HepG2 (cell line): ENCODE measurements around the gene SLC22A12. TPM values are rescaled to one million over a fixed set of nuclear protein-coding genes. Genes with fewer than 3 reads are reported as not detected.

ENCODE experiments used
- ATAC-seq: fragments of 200-7000 bp; cut with Tn5 transposase; 3 replicates; pipeline ENCODE4 v1.9.1; 2020; ENCODE audit warnings: mild to moderate bottlenecking, moderate library complexity
- BruUV-seq: library from RNA; stranded (reverse); fragments of 400-500 nt; replicated peaks from 2 replicates; lab custom pipeline; 2021; lab: Mats Ljungman, UMichigan
- CTCF ChIA-PET: fragments of 300-600 bp; formaldehyde crosslinking; extraction: SDS; loops from one replicate; lab custom pipeline; 2021; ENCODE audit warnings: low total read pairs, inconsistent platforms, low intra/inter-chr PET ratio; lab: Yijun Ruan, JAX
- POLR2A ChIA-PET: fragments of 350-600 bp; sonication (Branson Sonifier 250); formaldehyde crosslinking; loops from one replicate; lab custom pipeline; 2020; ENCODE audit warnings: antibody characterized with exemption, inconsistent platforms; lab: Yijun Ruan, JAX
- DNase-seq: peaks from one replicate; pipeline ENCODE4 v3.0.0-alpha.2; 2015; ENCODE audit warnings: low spot score
- FAIRE-seq: peaks from 3 replicates; lab custom pipeline; 2011; peaks lifted over from hg19 to GRCh38; lab: Jason Lieb, UNC
- H2AFZ ChIP-seq: one replicate; pipeline ENCODE4 v1.6.1; 2011; ENCODE audit warnings: low read length, inconsistent platforms
- H3K27ac ChIP-seq: fragments of 300-600 bp; 3 replicates; pipeline ENCODE4 v1.8.0; 2011; ENCODE audit warnings: mixed run types, mild to moderate bottlenecking, mixed read lengths, low read length, inconsistent platforms; ENCODE audit not compliant: insufficient read depth; ENCODE audit errors: extremely low read length
- H3K27me3 ChIP-seq, 2 experiments: fragments of 200-600 bp in 1 of 2; 2 replicates in 1 of 2; 3 replicates in 1 of 2; pipeline versions ENCODE4 v1.6.0 to v1.8.0; 2011; ENCODE audit warnings: low read length in 2 of 2, mild to moderate bottlenecking in 2 of 2, moderate library complexity in 2 of 2, inconsistent platforms in 1 of 2; ENCODE audit not compliant: insufficient read depth in 2 of 2, control insufficient read depth in 1 of 2
- H3K36me3 ChIP-seq, 2 experiments: fragments of 200-600 bp in 1 of 2; replicated peaks in 1 of 2; 2 replicates in 1 of 2; 3 replicates in 1 of 2; pipeline versions ENCODE4 v1.5.1 to v1.8.0; 2011; ENCODE audit warnings: low read length in 2 of 2, inconsistent platforms in 1 of 2; ENCODE audit not compliant: insufficient read depth in 2 of 2, control insufficient read depth in 1 of 2
- H3K4me1 ChIP-seq: 2 replicates; pipeline ENCODE4 v1.5.1; 2012; ENCODE audit warnings: low read length, inconsistent platforms; ENCODE audit not compliant: insufficient read depth
- H3K4me2 ChIP-seq: 2 replicates; pipeline ENCODE4 v1.6.0; 2011; ENCODE audit warnings: low read depth, low read length, inconsistent platforms
- H3K4me3 ChIP-seq, 3 experiments: fragments of 200-600 bp in 1 of 3; sonication (generic), shearing (Covaris generic) in 1 of 3; replicated peaks in 1 of 3; 2 replicates each; pipeline ENCODE4 v1.5.1; 2011 to 2016; ENCODE audit warnings: low read length in 3 of 3, inconsistent platforms in 2 of 3, low read depth in 2 of 3, mild to moderate bottlenecking in 2 of 3, control low read depth in 1 of 3, mixed read lengths in 1 of 3; ENCODE audit not compliant: insufficient read depth in 1 of 3
- H3K79me2 ChIP-seq: one replicate; pipeline ENCODE4 v1.6.1; 2011; ENCODE audit warnings: low read length, inconsistent platforms; ENCODE audit not compliant: insufficient read depth
- H3K9ac ChIP-seq: 2 replicates; pipeline ENCODE4 v1.6.0; 2011; ENCODE audit warnings: mild to moderate bottlenecking, low read depth, low read length, inconsistent platforms; ENCODE audit not compliant: insufficient read depth
- H3K9me3 ChIP-seq: 2 replicates; pipeline ENCODE4 v1.5.1; 2012; ENCODE audit warnings: mild to moderate bottlenecking, low read length
- H4K20me1 ChIP-seq: 2 replicates; pipeline ENCODE4 v1.6.0; 2011; ENCODE audit warnings: inconsistent platforms, mild to moderate bottlenecking, low read length, moderate library complexity; ENCODE audit not compliant: insufficient read depth
- DNMT1 ChIP-seq: sonication (generic); formaldehyde crosslinking; IDR thresholded peaks from 2 replicates; pipeline ENCODE4 v1.5.1; 2020; ENCODE audit warnings: mild to moderate bottlenecking, missing genetic modification reagents
- HOXD1 ChIP-seq: sonication (generic); formaldehyde crosslinking; IDR thresholded peaks from 2 replicates; pipeline ENCODE4 v1.5.0; 2020; ENCODE audit warnings: missing genetic modification reagents
- IKZF1 ChIP-seq: fragments of 450-650 bp; IDR thresholded peaks from 2 replicates; pipeline ENCODE4 v1.7.1; 2016
- KDM4B ChIP-seq: sonication (generic); formaldehyde crosslinking; IDR thresholded peaks from 2 replicates; pipeline ENCODE4 v1.4.0; 2020; ENCODE audit warnings: missing genetic modification reagents
- SMAD3 ChIP-seq: sonication (generic); formaldehyde crosslinking; IDR thresholded peaks from 2 replicates; pipeline ENCODE4 v1.4.0; 2020; ENCODE audit warnings: missing genetic modification reagents
- TGIF2 ChIP-seq: IDR thresholded peaks from 2 replicates; pipeline ENCODE4 v1.6.1; 2016; ENCODE audit warnings: control low read depth, missing compliant biosample characterization
- ZNF124 ChIP-seq: sonication (generic); formaldehyde crosslinking; IDR thresholded peaks from 2 replicates; pipeline ENCODE4 v1.4.0; 2020; ENCODE audit warnings: missing genetic modification reagents
- ZNF350 ChIP-seq: sonication (generic); formaldehyde crosslinking; IDR thresholded peaks from 2 replicates; pipeline ENCODE4 v1.4.0; 2020; ENCODE audit warnings: mild to moderate bottlenecking, low read depth, missing genetic modification reagents, borderline replicate concordance
- in situ Hi-C: cut with HindIII; loops from 2 replicates; pipeline ENCODE4 v1.10.0; 2017; ENCODE audit warnings: low pct_unique_long_range_greater_than_20kb; ENCODE audit not compliant: extremely low pct_ligation_motif_present
- intact Hi-C: fragments of 100-400 bp; cut with micrococcal nuclease; formaldehyde crosslinking; loops from one replicate; pipeline ENCODE4 v1.10.0; 2022; ENCODE audit not compliant: unreplicated experiment
- polyA plus RNA-seq, 8 experiments: library from polyadenylated mRNA; depleted of rRNA in 3 of 8; stranded (reverse) in 7 of 8; unstranded in 1 of 8; fragments of >200 nt; fragmentation: Illumina TruSeq in 4 of 8; extraction: Trizol in 4 of 8; gene quantifications; 2 replicates each; pipeline versions ENCODE4 v1.2.1 to v1.2.3, GENCODE V29; 2011 to 2016; ENCODE audit warnings: low read depth in 4 of 8, missing spikeins in 1 of 8, mixed read lengths in 1 of 8; ENCODE audit not compliant: insufficient read depth in 1 of 8
- total RNA-seq, 5 experiments: library from RNA; depleted of rRNA; stranded (reverse); fragments of >200 nt; fragmentation: Illumina TruSeq; extraction: Trizol; gene quantifications; 2 replicates each; pipeline ENCODE4 v1.2.3, GENCODE V29; 2016; ENCODE audit warnings: low read depth in 1 of 5
- TF ChIP-seq, protein P1 (sequence below): sonication (generic); formaldehyde crosslinking; IDR thresholded peaks from 2 replicates; pipeline ENCODE4 v1.5.1; 2020; ENCODE audit warnings: mild to moderate bottlenecking, missing genetic modification reagents
- TF ChIP-seq, protein P2 (sequence below): sonication (generic); formaldehyde crosslinking; conservative IDR thresholded peaks from 2 replicates; pipeline ENCODE4 v1.4.0; 2020; ENCODE audit warnings: missing genetic modification reagents
- TF ChIP-seq, protein P3 (sequence below): sonication (generic); formaldehyde crosslinking; IDR thresholded peaks from 2 replicates; pipeline ENCODE4 v1.5.1; 2020; ENCODE audit warnings: mild to moderate bottlenecking, missing genetic modification reagents, borderline replicate concordance
- TF ChIP-seq, protein P4 (sequence below): sonication (generic); formaldehyde crosslinking; IDR thresholded peaks from 2 replicates; pipeline ENCODE4 v1.9.0; 2021; ENCODE audit warnings: missing genetic modification reagents, mild to moderate bottlenecking, borderline replicate concordance

The SLC22A12 gene
- total and polyA plus RNA-seq, 2 of the 13 experiments (the other 11 are each of a cell fraction or from before 2014, with no cell fraction given), result not detected

DNA sequence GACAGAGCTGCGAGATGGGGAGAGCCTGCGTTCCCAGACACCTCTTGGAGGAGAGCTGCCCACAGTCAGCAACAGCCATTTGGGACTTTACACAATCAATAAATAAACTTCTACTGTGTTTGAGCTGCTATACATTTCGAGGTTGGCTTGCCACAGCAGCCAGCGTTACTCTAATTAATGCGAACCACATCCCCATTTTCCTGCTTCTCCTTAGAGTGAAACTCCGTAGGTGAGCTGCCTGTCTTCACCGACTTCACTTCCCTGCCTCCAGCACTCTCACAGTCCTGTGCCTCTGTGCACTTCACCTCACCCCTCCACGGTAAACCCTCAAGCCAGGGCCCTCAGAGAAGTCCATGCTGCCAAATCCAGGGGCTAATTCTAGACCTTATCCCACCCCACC lies 5.9 kb upstream of the SLC22A12 start (continued):
- TF ChIP-seq, protein P1, sequence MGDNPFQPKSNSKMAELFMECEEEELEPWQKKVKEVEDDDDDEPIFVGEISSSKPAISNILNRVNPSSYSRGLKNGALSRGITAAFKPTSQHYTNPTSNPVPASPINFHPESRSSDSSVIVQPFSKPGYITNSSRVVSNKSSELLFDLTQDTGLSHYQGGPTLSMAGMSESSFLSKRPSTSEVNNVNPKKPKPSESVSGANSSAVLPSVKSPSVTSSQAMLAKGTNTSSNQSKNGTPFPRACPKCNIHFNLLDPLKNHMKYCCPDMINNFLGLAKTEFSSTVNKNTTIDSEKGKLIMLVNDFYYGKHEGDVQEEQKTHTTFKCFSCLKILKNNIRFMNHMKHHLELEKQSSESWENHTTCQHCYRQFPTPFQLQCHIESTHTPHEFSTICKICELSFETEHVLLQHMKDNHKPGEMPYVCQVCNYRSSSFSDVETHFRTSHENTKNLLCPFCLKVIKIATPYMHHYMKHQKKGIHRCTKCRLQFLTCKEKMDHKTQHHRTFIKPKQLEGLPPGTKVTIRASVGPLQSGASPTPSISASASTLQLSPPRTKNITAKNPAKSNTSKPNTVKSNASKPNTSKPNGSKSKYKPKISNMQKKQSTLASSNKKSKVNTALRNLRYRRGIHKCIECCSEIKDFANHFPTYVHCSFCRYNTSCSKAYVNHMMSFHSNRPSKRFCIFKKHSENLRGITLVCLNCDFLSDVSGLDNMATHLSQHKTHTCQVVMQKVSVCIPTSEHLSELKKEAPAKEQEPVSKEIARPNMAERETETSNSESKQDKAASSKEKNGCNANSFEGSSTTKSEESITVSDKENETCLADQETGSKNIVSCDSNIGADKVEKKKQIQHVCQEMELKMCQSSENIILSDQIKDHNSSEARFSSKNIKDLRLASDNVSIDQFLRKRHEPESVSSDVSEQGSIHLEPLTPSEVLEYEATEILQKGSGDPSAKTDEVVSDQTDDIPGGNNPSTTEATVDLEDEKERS, result no peak
- no peak for TF ChIP-seq DNMT1 (CRISPR knock-in tag)

DNA sequence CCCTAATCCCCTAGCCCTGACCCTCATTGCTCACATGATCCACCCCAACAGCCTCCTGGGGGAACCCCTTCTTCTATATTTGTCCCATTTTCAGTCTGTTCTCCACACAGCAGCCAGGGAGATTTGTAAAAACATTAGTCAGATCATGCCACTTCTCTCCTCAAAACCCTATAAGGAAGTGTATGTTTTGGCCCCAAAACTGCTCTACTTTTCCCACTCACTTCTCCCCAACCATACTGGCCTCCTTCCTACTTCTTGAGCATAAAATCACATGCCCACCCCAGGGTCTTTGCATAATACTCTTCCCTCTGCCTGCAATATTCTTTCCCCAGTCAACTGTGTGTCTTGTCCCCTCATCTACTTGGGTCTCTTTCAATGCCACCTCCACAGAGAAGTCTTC lies 4.7 kb upstream of the SLC22A12 start:
- H3K9ac ChIP-seq, result no peak overlapping the region
- no peak overlapping the region for H2AFZ ChIP-seq
- ATAC-seq (no peak), FAIRE-seq (no peak), DNase-seq (no peak)
- H3K4me1 ChIP-seq, result peaks cover 37% of the 10 kb centered on the region
- H3K4me2 ChIP-seq, result no peak overlapping the region
- no peaks in the 10 kb centered on the region for H3K79me2 ChIP-seq
- no peaks in the 10 kb centered on the region for H4K20me1 ChIP-seq
- H3K36me3 ChIP-seq, result no peaks in the 10 kb centered on the region
- no peak overlapping the region for H3K4me3 ChIP-seq
- peaks cover 4 to 5% of the 10 kb centered on the region in 2 experiments; a peak in 3 of 5 replicates for H3K27me3 ChIP-seq
- BruUV-seq, result no TSS peak
- ChIA-PET POLR2A (no interaction called here), CTCF (no interaction called here)
- no peaks in the 10 kb centered on the region for H3K9me3 ChIP-seq
- intact Hi-C loops, result no loop called here
- no peak overlapping the region for H3K27ac ChIP-seq
- in situ Hi-C loops, result no loop called here
- TF ChIP-seq, protein P2, sequence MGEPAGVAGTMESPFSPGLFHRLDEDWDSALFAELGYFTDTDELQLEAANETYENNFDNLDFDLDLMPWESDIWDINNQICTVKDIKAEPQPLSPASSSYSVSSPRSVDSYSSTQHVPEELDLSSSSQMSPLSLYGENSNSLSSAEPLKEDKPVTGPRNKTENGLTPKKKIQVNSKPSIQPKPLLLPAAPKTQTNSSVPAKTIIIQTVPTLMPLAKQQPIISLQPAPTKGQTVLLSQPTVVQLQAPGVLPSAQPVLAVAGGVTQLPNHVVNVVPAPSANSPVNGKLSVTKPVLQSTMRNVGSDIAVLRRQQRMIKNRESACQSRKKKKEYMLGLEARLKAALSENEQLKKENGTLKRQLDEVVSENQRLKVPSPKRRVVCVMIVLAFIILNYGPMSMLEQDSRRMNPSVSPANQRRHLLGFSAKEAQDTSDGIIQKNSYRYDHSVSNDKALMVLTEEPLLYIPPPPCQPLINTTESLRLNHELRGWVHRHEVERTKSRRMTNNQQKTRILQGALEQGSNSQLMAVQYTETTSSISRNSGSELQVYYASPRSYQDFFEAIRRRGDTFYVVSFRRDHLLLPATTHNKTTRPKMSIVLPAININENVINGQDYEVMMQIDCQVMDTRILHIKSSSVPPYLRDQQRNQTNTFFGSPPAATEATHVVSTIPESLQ (CRISPR knock-in tag), result no peak
- no peak for TF ChIP-seq TGIF2 (CRISPR knock-in tag)
- no peak for TF ChIP-seq SMAD3 (CRISPR knock-in tag)
- TF ChIP-seq, protein P3, sequence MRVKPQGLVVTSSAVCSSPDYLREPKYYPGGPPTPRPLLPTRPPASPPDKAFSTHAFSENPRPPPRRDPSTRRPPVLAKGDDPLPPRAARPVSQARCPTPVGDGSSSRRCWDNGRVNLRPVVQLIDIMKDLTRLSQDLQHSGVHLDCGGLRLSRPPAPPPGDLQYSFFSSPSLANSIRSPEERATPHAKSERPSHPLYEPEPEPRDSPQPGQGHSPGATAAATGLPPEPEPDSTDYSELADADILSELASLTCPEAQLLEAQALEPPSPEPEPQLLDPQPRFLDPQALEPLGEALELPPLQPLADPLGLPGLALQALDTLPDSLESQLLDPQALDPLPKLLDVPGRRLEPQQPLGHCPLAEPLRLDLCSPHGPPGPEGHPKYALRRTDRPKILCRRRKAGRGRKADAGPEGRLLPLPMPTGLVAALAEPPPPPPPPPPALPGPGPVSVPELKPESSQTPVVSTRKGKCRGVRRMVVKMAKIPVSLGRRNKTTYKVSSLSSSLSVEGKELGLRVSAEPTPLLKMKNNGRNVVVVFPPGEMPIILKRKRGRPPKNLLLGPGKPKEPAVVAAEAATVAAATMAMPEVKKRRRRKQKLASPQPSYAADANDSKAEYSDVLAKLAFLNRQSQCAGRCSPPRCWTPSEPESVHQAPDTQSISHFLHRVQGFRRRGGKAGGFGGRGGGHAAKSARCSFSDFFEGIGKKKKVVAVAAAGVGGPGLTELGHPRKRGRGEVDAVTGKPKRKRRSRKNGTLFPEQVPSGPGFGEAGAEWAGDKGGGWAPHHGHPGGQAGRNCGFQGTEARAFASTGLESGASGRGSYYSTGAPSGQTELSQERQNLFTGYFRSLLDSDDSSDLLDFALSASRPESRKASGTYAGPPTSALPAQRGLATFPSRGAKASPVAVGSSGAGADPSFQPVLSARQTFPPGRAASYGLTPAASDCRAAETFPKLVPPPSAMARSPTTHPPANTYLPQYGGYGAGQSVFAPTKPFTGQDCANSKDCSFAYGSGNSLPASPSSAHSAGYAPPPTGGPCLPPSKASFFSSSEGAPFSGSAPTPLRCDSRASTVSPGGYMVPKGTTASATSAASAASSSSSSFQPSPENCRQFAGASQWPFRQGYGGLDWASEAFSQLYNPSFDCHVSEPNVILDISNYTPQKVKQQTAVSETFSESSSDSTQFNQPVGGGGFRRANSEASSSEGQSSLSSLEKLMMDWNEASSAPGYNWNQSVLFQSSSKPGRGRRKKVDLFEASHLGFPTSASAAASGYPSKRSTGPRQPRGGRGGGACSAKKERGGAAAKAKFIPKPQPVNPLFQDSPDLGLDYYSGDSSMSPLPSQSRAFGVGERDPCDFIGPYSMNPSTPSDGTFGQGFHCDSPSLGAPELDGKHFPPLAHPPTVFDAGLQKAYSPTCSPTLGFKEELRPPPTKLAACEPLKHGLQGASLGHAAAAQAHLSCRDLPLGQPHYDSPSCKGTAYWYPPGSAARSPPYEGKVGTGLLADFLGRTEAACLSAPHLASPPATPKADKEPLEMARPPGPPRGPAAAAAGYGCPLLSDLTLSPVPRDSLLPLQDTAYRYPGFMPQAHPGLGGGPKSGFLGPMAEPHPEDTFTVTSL (CRISPR knock-in tag), result no peak
- TF ChIP-seq, protein P4, sequence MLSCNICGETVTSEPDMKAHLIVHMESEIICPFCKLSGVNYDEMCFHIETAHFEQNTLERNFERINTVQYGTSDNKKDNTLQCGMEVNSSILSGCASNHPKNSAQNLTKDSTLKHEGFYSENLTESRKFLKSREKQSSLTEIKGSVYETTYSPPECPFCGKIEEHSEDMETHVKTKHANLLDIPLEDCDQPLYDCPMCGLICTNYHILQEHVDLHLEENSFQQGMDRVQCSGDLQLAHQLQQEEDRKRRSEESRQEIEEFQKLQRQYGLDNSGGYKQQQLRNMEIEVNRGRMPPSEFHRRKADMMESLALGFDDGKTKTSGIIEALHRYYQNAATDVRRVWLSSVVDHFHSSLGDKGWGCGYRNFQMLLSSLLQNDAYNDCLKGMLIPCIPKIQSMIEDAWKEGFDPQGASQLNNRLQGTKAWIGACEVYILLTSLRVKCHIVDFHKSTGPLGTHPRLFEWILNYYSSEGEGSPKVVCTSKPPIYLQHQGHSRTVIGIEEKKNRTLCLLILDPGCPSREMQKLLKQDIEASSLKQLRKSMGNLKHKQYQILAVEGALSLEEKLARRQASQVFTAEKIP, result no peak
- no peak for TF ChIP-seq ZNF124
- TF ChIP-seq ZNF350 (CRISPR knock-in tag), result no peak
- TF ChIP-seq KDM4B (CRISPR knock-in tag), result no peak
- TF ChIP-seq HOXD1 (CRISPR knock-in tag), result no peak
- TF ChIP-seq IKZF1, result no peak
